H1 (cell line): ENCODE measurements around the gene RNF187. TPM values are rescaled to one million over a fixed set of nuclear protein-coding genes. Genes with fewer than 3 reads are reported as not detected.
"Not testable (repeated sequence)": the region's sequence is repeated elsewhere in the genome, so short reads cannot be mapped to it uniquely, and the experiment has no call there.

Source experiments
- CTCF ChIA-PET: fragments of 300-600 bp; sonication (Branson Sonifier 250); formaldehyde crosslinking; loops from one replicate; lab custom pipeline; 2021; ENCODE audit not compliant: partially characterized antibody; lab: Charles Lee
- POLR2A ChIA-PET: fragments of 300-600 bp; sonication (Branson Sonifier 250); formaldehyde crosslinking; loops from one replicate; lab custom pipeline; 2021; ENCODE audit warnings: inconsistent platforms; ENCODE audit not compliant: partially characterized antibody; lab: Charles Lee
- DNase-seq, 2 experiments: peaks; one replicate each; pipeline versions ENCODE4 v3.0.0 to v3.0.0-alpha.2; 2010 to 2022; ENCODE audit warnings: low spot score in 2 of 2, low read depth in 1 of 2, mixed read lengths in 1 of 2
- FAIRE-seq: peaks from 2 replicates; lab custom pipeline; 2011; peaks lifted over from hg19 to GRCh38; lab: Jason Lieb, UNC
- H2AFZ ChIP-seq: 2 replicates; pipeline ENCODE4 v1.8.1; 2012; ENCODE audit warnings: low read length, inconsistent platforms
- H2AK5ac ChIP-seq: 2 replicates; pipeline ENCODE4 v1.6.1; 2013; ENCODE audit warnings: low read depth, low read length
- H2BK120ac ChIP-seq: replicated peaks from 2 replicates; pipeline ENCODE3; 2013; ENCODE audit warnings: low read depth, low read length, inconsistent platforms
- H2BK12ac ChIP-seq: 2 replicates; pipeline ENCODE4 v1.6.1; 2013; ENCODE audit warnings: low read depth, low read length
- H2BK15ac ChIP-seq: 2 replicates; pipeline ENCODE4 v1.6.1; 2013; ENCODE audit warnings: low read length
- H2BK20ac ChIP-seq: 2 replicates; pipeline ENCODE4 v1.6.1; 2013; ENCODE audit warnings: low read length
- H2BK5ac ChIP-seq: 2 replicates; pipeline ENCODE4 v1.6.1; 2013; ENCODE audit warnings: low read depth, low read length
- H3K14ac ChIP-seq: 2 replicates; pipeline ENCODE4 v1.6.1; 2013; ENCODE audit warnings: inconsistent platforms; ENCODE audit not compliant: insufficient read length
- H3K18ac ChIP-seq: 2 replicates; pipeline ENCODE4 v1.6.1; 2013; ENCODE audit warnings: low read length; ENCODE audit errors: extremely low read depth
- H3K23ac ChIP-seq: 2 replicates; pipeline ENCODE4 v1.6.1; 2013; ENCODE audit warnings: inconsistent platforms; ENCODE audit not compliant: insufficient read length
- H3K23me2 ChIP-seq: 2 replicates; pipeline ENCODE4 v1.6.1; 2013; ENCODE audit warnings: low read depth, low read length
- H3K27ac ChIP-seq: 2 replicates; pipeline ENCODE4 v1.6.1; 2011; ENCODE audit warnings: low read depth, low read length, inconsistent platforms
- H3K27me3 ChIP-seq, 4 experiments: replicated peaks in 1 of 4; 1 replicate in 1 of 4; 2 replicates in 3 of 4; pipeline versions ENCODE4 v1.6.1 to v1.8.1; 2011 to 2013; ENCODE audit warnings: low read length in 3 of 4, mild to moderate bottlenecking in 3 of 4, inconsistent platforms in 2 of 4, mixed read lengths in 2 of 4, moderate library complexity in 1 of 4; ENCODE audit not compliant: control insufficient read depth in 3 of 4, insufficient read depth in 3 of 4; ENCODE audit errors: extremely low read depth in 1 of 4
- H3K36me3 ChIP-seq, 4 experiments: 2 replicates each; pipeline versions ENCODE4 v1.6.1 to v1.8.1; 2011 to 2013; ENCODE audit warnings: mild to moderate bottlenecking in 4 of 4, low read length in 3 of 4, moderate library complexity in 2 of 4, control low read depth in 1 of 4, inconsistent platforms in 1 of 4; ENCODE audit not compliant: insufficient read depth in 4 of 4, control insufficient read depth in 2 of 4
- H3K4ac ChIP-seq: replicated peaks from 2 replicates; pipeline ENCODE3; 2013; ENCODE audit warnings: low read length, low read depth, mixed read lengths, inconsistent platforms; ENCODE audit not compliant: insufficient read length
- H3K4me1 ChIP-seq, 4 experiments: replicated peaks in 1 of 4; 1 replicate in 1 of 4; 2 replicates in 3 of 4; pipeline versions ENCODE4 v1.6.1 to v1.8.1; 2011 to 2013; ENCODE audit warnings: low read length in 3 of 4, inconsistent platforms in 2 of 4, mixed read lengths in 1 of 4; ENCODE audit not compliant: insufficient read depth in 4 of 4, control insufficient read depth in 3 of 4
- H3K4me2 ChIP-seq, 2 experiments: 2 replicates each; pipeline versions ENCODE4 v1.6.1 to v1.8.1; 2011 to 2013; ENCODE audit warnings: low read depth in 2 of 2, low read length in 2 of 2, control low read depth in 1 of 2, inconsistent platforms in 1 of 2, mild to moderate bottlenecking in 1 of 2; ENCODE audit not compliant: insufficient read depth in 1 of 2
- H3K4me3 ChIP-seq, 4 experiments: fragments of 200-600, 300-600 bp in 1 of 4; sonication (generic), shearing (Covaris generic), sonication (Bioruptor Twin) in 1 of 4; 2 replicates each; pipeline versions ENCODE4 v1.5.1 to v1.8.1; 2011 to 2016; ENCODE audit warnings: low read length in 4 of 4, low read depth in 3 of 4, control low read depth in 2 of 4, inconsistent platforms in 2 of 4, mild to moderate bottlenecking in 2 of 4, mixed read lengths in 1 of 4, moderate library complexity in 1 of 4; ENCODE audit not compliant: insufficient read depth in 2 of 4; ENCODE audit errors: extremely low read depth in 1 of 4
- H3K56ac ChIP-seq: replicated peaks from 2 replicates; pipeline ENCODE3; 2013; ENCODE audit warnings: low read depth, mild to moderate bottlenecking, mixed read lengths, low read length, inconsistent platforms; ENCODE audit not compliant: insufficient read length
- H3K79me1 ChIP-seq: 2 replicates; pipeline ENCODE4 v1.6.1; 2013; ENCODE audit warnings: low read depth, low read length, control low read depth
- H3K79me2 ChIP-seq, 2 experiments: 2 replicates each; pipeline versions ENCODE4 v1.6.1 to v1.8.1; 2012 to 2013; ENCODE audit warnings: low read length in 2 of 2, mild to moderate bottlenecking in 2 of 2, inconsistent platforms in 1 of 2; ENCODE audit not compliant: insufficient read depth in 2 of 2, control insufficient read depth in 1 of 2
- H3K9ac ChIP-seq, 4 experiments: replicated peaks in 1 of 4; 1 replicate in 1 of 4; 2 replicates in 3 of 4; pipeline versions ENCODE4 v1.6.1 to v1.8.1; 2011 to 2013; ENCODE audit warnings: low read depth in 3 of 4, low read length in 3 of 4, control low read depth in 2 of 4, mild to moderate bottlenecking in 2 of 4, moderate library complexity in 2 of 4, inconsistent platforms in 1 of 4; ENCODE audit errors: extremely low read depth in 1 of 4
- H3K9me3 ChIP-seq, 2 experiments: 2 replicates each; pipeline versions ENCODE4 v1.6.1 to v1.8.1; 2012 to 2013; ENCODE audit warnings: mild to moderate bottlenecking in 2 of 2, moderate library complexity in 2 of 2, control low read depth in 1 of 2, inconsistent platforms in 1 of 2, low read depth in 1 of 2, low read length in 1 of 2, mixed read lengths in 1 of 2; ENCODE audit not compliant: insufficient read depth in 2 of 2
- H4K20me1 ChIP-seq, 2 experiments: replicated peaks in 1 of 2; 2 replicates each; pipeline versions ENCODE3 to v1.8.1; 2011 to 2013; ENCODE audit warnings: inconsistent platforms in 2 of 2, low read length in 2 of 2, mild to moderate bottlenecking in 1 of 2; ENCODE audit not compliant: insufficient read depth in 2 of 2, control insufficient read depth in 1 of 2
- H4K5ac ChIP-seq: 2 replicates; pipeline ENCODE4 v1.6.1; 2013; ENCODE audit warnings: low read length, low read depth, mixed read lengths, inconsistent platforms; ENCODE audit not compliant: insufficient read length
- H4K8ac ChIP-seq: 2 replicates; pipeline ENCODE4 v1.8.0; 2013; ENCODE audit warnings: mild to moderate bottlenecking, moderate library complexity, low read length, inconsistent platforms; ENCODE audit not compliant: insufficient read depth; ENCODE audit errors: extremely low read depth
- H4K91ac ChIP-seq: replicated peaks from 2 replicates; pipeline ENCODE3; 2013; ENCODE audit warnings: low read length, mixed read lengths, inconsistent platforms; ENCODE audit not compliant: insufficient read length
- WGBS, 2 experiments: shearing (Covaris generic) in 1 of 2; methylation state at CpG; one replicate each; pipeline versions ENCODE4 v1.1.6 to v1.1.7; 2013 to 2015; ENCODE audit warnings: low lambda C conversion rate in 2 of 2, mixed read lengths in 2 of 2, inconsistent platforms in 1 of 2, low coverage in 1 of 2, missing lambda C conversion rate in 1 of 2; ENCODE audit not compliant: insufficient replicate concordance in 2 of 2, insufficient coverage in 1 of 2, insufficient read length in 1 of 2; ENCODE audit errors: extremely low coverage in 1 of 2, missing lambda C conversion rate in 1 of 2; 5-methylcytosine and 5-hydroxymethylcytosine counted together
- polyA plus RNA-seq, 7 experiments: library from polyadenylated mRNA; depleted of rRNA in 3 of 7; stranded (reverse) in 5 of 7; unstranded in 2 of 7; fragments of >200 nt in 5 of 7; fragments of 200-250 nt in 2 of 7; gene quantifications; 1 replicate in 5 of 7; 2 replicates in 1 of 7; 4 replicates in 1 of 7; pipeline versions ENCODE4 v1.2.1 to v1.2.3, GENCODE V29; 2011 to 2013; ENCODE audit warnings: missing spikeins in 2 of 7, mixed read lengths in 2 of 7
- total RNA-seq: library from RNA; stranded (reverse); fragmentation: NEBNext Ultra II Directional; extraction: Animal tissue kit (Norgen Biotek cat#: 25700); gene quantifications from 2 replicates; pipeline ENCODE4 v1.2.1, GENCODE V29; 2021

The RNF187 gene
- total and polyA plus RNA-seq, 2 of the 8 experiments (the other 6 are each of a cell fraction or from before 2014, with no cell fraction given): 47.0 to 113 TPM

- Histone ChIP-seq H3K9me3 (peaks cover 13 to 20% of the 10 kb centered on the region in 2 experiments; a peak in 3 of 4 replicates), H3K27me3 (peaks cover 0 to 17% (median 14%) of the 10 kb centered on the region in 4 experiments; a peak in 5 of 7 replicates)
- H2BK12ac ChIP-seq, H3K36me3 ChIP-seq, H2AFZ ChIP-seq, DNase-seq, H2AK5ac ChIP-seq, H3K56ac ChIP-seq, H4K20me1 ChIP-seq, H4K8ac ChIP-seq, H4K91ac ChIP-seq, H3K23ac ChIP-seq, H3K79me2 ChIP-seq, H3K23me2 ChIP-seq, H4K5ac ChIP-seq, H3K4ac ChIP-seq, H2BK5ac ChIP-seq, H2BK120ac ChIP-seq, H2BK20ac ChIP-seq, H3K79me1 ChIP-seq, H3K14ac ChIP-seq, FAIRE-seq, H3K27ac ChIP-seq, H3K4me3 ChIP-seq, H2BK15ac ChIP-seq, H3K9ac ChIP-seq, H3K4me1 ChIP-seq, H3K18ac ChIP-seq, POLR2A ChIA-PET, H3K4me2 ChIP-seq: not testable (repeated sequence)
- CTCF ChIA-PET: interaction anchor here (1.9 kb wide), 1 partner anchor 34 kb away, joined by 5 read pairs; no protein-coding TSS in a partner anchor
- WGBS, 2 experiments: 90% methylated on average over 8 of the region's 11 CpGs; no CpG with 5 or more reads in 1 of the 2 experiments
Measured at GRCh38 chr1:228505944-228506343, 18.8 kb downstream of the RNF187 start.
